IMR-90 (cell line): ENCODE measurements around the gene OGFOD3. TPM values are rescaled to one million over a fixed set of nuclear protein-coding genes. Genes with fewer than 3 reads are reported as not detected.

Source experiments
- ATAC-seq: fragments of 200-7000 bp; cut with Tn5 transposase; 2 replicates; pipeline ENCODE4 v1.9.1; 2020; ENCODE audit warnings: low read depth, mild to moderate bottlenecking, moderate library complexity
- BruUV-seq: library from RNA; stranded (reverse); fragments of 400-500 nt; replicated peaks from 2 replicates; lab custom pipeline; 2021; lab: Mats Ljungman, UMichigan
- CTCF ChIA-PET: fragments of 300-600 bp; formaldehyde crosslinking; extraction: SDS; loops from one replicate; lab custom pipeline; 2021; ENCODE audit warnings: antibody characterized with exemption; lab: Yijun Ruan, JAX
- POLR2A ChIA-PET: fragments of 300-600 bp; sonication (Branson Sonifier 250); formaldehyde crosslinking; loops from one replicate; lab custom pipeline; 2022; ENCODE audit warnings: antibody characterized with exemption; ENCODE audit not compliant: unreplicated experiment; lab: Charles Lee
- DNase-seq: peaks from one replicate; pipeline ENCODE4 v3.0.0; 2013
- H2AFZ ChIP-seq: replicated peaks from 2 replicates; pipeline ENCODE3; 2013; ENCODE audit warnings: low read length, mild to moderate bottlenecking; ENCODE audit not compliant: poor library complexity
- H2AK5ac ChIP-seq: 2 replicates; pipeline ENCODE4 v1.6.1; 2013; ENCODE audit warnings: low read depth, low read length, inconsistent platforms
- H2AK9ac ChIP-seq: replicated peaks from 2 replicates; pipeline ENCODE3; 2013; ENCODE audit warnings: mild to moderate bottlenecking, low read depth, low read length, moderate library complexity; ENCODE audit not compliant: poor library complexity
- H2BK120ac ChIP-seq: 2 replicates; pipeline ENCODE4 v1.6.1; 2013; ENCODE audit warnings: low read depth, low read length, inconsistent platforms
- H2BK15ac ChIP-seq: 3 replicates; pipeline ENCODE4 v1.6.1; 2013; ENCODE audit warnings: low read depth, low read length, inconsistent platforms
- H2BK20ac ChIP-seq: 2 replicates; pipeline ENCODE4 v1.6.1; 2013; ENCODE audit warnings: low read depth, mild to moderate bottlenecking, inconsistent platforms, low read length, moderate library complexity
- H2BK5ac ChIP-seq: 2 replicates; pipeline ENCODE4 v1.6.1; 2013; ENCODE audit warnings: mild to moderate bottlenecking, low read depth, low read length, inconsistent platforms; ENCODE audit not compliant: poor library complexity, severe bottlenecking
- H3K14ac ChIP-seq: replicated peaks from 2 replicates; pipeline ENCODE4 v1.6.1; 2013; ENCODE audit warnings: low read depth, low read length, inconsistent platforms
- H3K18ac ChIP-seq: 2 replicates; pipeline ENCODE4 v1.6.1; 2013; ENCODE audit warnings: low read depth, low read length, control low read depth
- H3K23ac ChIP-seq: 2 replicates; pipeline ENCODE4 v1.6.1; 2013; ENCODE audit warnings: low read depth, low read length, inconsistent platforms
- H3K27ac ChIP-seq: 2 replicates; pipeline ENCODE4 v1.5.1; 2013; ENCODE audit warnings: mild to moderate bottlenecking, control low read depth, low read length; ENCODE audit not compliant: insufficient read depth
- H3K27me3 ChIP-seq: 2 replicates; pipeline ENCODE4 v1.6.1; 2013; ENCODE audit warnings: low read length; ENCODE audit not compliant: control insufficient read depth, insufficient read depth
- H3K36me3 ChIP-seq: 2 replicates; pipeline ENCODE4 v1.6.1; 2013; ENCODE audit warnings: low read length, mixed read lengths; ENCODE audit not compliant: control insufficient read depth, insufficient read depth
- H3K4ac ChIP-seq: 2 replicates; pipeline ENCODE4 v1.6.1; 2013; ENCODE audit warnings: low read depth, low read length, inconsistent platforms
- H3K4me1 ChIP-seq: 2 replicates; pipeline ENCODE4 v1.6.1; 2013; ENCODE audit warnings: low read length, mixed read lengths; ENCODE audit not compliant: control insufficient read depth, insufficient read depth
- H3K4me2 ChIP-seq: 2 replicates; pipeline ENCODE4 v1.6.1; 2013; ENCODE audit warnings: low read depth, mild to moderate bottlenecking, control low read depth, low read length, moderate library complexity
- H3K4me3 ChIP-seq: 2 replicates; pipeline ENCODE4 v1.5.1; 2013; ENCODE audit warnings: low read depth, mild to moderate bottlenecking, control low read depth, low read length, moderate library complexity; ENCODE audit not compliant: insufficient read depth
- H3K56ac ChIP-seq: 2 replicates; pipeline ENCODE4 v1.6.1; 2013; ENCODE audit warnings: low read length, inconsistent platforms; ENCODE audit not compliant: insufficient read depth; ENCODE audit errors: extremely low read depth
- H3K79me1 ChIP-seq, 2 experiments: 2 replicates each; pipeline ENCODE4 v1.6.1; 2013; ENCODE audit warnings: low read length in 2 of 2, inconsistent platforms in 1 of 2, low read depth in 1 of 2
- H3K9ac ChIP-seq: 2 replicates; pipeline ENCODE4 v1.6.1; 2013; ENCODE audit warnings: low read depth, low read length, control low read depth
- H3K9me1 ChIP-seq: 2 replicates; pipeline ENCODE4 v1.6.1; 2013; ENCODE audit warnings: low read length, inconsistent platforms; ENCODE audit not compliant: insufficient read depth
- H3K9me3 ChIP-seq: 2 replicates; pipeline ENCODE4 v1.6.1; 2013; ENCODE audit warnings: low read length; ENCODE audit not compliant: control insufficient read depth, insufficient read depth
- H4K20me1 ChIP-seq: 2 replicates; pipeline ENCODE4 v1.6.1; 2013; ENCODE audit warnings: low read length, inconsistent platforms; ENCODE audit not compliant: insufficient read depth
- H4K5ac ChIP-seq: 2 replicates; pipeline ENCODE4 v1.6.1; 2013; ENCODE audit warnings: mild to moderate bottlenecking, low read depth, low read length, control low read depth
- H4K8ac ChIP-seq, 2 experiments: 2 replicates each; pipeline ENCODE4 v1.6.1; 2013; ENCODE audit warnings: low read depth in 2 of 2, low read length in 2 of 2, control low read depth in 1 of 2, inconsistent platforms in 1 of 2
- H4K91ac ChIP-seq: 2 replicates; pipeline ENCODE4 v1.6.1; 2013; ENCODE audit warnings: low read depth, low read length, inconsistent platforms; ENCODE audit not compliant: insufficient read depth
- BHLHE40 ChIP-seq: fragments of 150-350 bp; IDR thresholded peaks from 2 replicates; pipeline ENCODE4 v1.6.1; 2016; ENCODE audit warnings: mild to moderate bottlenecking, low read depth, low read length
- CEBPB ChIP-seq: IDR thresholded peaks from 2 replicates; pipeline ENCODE4 v1.6.1; 2012; ENCODE audit warnings: low read depth, low read length, improper control_type of control experiment
- CHD1 ChIP-seq: IDR thresholded peaks from 2 replicates; pipeline ENCODE4 v1.6.1; 2012; ENCODE audit warnings: low read depth, low read length, improper control_type of control experiment
- FOS ChIP-seq: fragments of 150-350 bp; IDR thresholded peaks from 2 replicates; pipeline ENCODE4 v1.6.1; 2016; ENCODE audit warnings: low read depth, low read length
- MAFK ChIP-seq: IDR thresholded peaks from 2 replicates; pipeline ENCODE4 v1.6.1; 2012; ENCODE audit warnings: low read depth, low read length, improper control_type of control experiment
- MAZ ChIP-seq: IDR thresholded peaks from 2 replicates; pipeline ENCODE4 v1.6.1; 2012; ENCODE audit warnings: low read depth, mild to moderate bottlenecking, low read length, improper control_type of control experiment, moderate library complexity, borderline replicate concordance
- MXI1 ChIP-seq: IDR thresholded peaks from 2 replicates; pipeline ENCODE4 v1.6.1; 2012; ENCODE audit warnings: low read depth, mild to moderate bottlenecking, low read length, moderate library complexity, borderline replicate concordance
- NFE2L2 ChIP-seq: fragments of 150-350 bp; IDR thresholded peaks from 2 replicates; pipeline ENCODE4 v1.6.1; 2016; ENCODE audit warnings: low read depth, mild to moderate bottlenecking, low read length
- POLR2A ChIP-seq: IDR thresholded peaks from 2 replicates; pipeline ENCODE4 v1.6.1; 2012; ENCODE audit warnings: mild to moderate bottlenecking, low read depth, low read length
- RAD21 ChIP-seq: IDR thresholded peaks from 2 replicates; pipeline ENCODE4 v1.6.1; 2012; ENCODE audit warnings: low read length, improper control_type of control experiment
- RCOR1 ChIP-seq: IDR thresholded peaks from 2 replicates; pipeline ENCODE4 v1.6.1; 2012; ENCODE audit warnings: mild to moderate bottlenecking, low read length, improper control_type of control experiment; ENCODE audit not compliant: insufficient replicate concordance
- RFX5 ChIP-seq: IDR thresholded peaks from 2 replicates; pipeline ENCODE4 v1.8.0; 2012; ENCODE audit warnings: low read depth, mild to moderate bottlenecking, low read length, moderate library complexity
- WGBS, 2 experiments: methylation state at CpG; one replicate each; pipeline versions ENCODE4 v1.1.5 to v1.1.7; 2013; ENCODE audit warnings: missing lambda C conversion rate in 2 of 2; ENCODE audit not compliant: insufficient read length in 1 of 2; ENCODE audit errors: extremely low coverage in 2 of 2; 5-methylcytosine and 5-hydroxymethylcytosine counted together
- dilution Hi-C: fragments of 300-500 bp; cut with HindIII; formaldehyde crosslinking; loops from one replicate; pipeline ENCODE4 v1.14.3; 2018; ENCODE audit warnings: low sequenced_read_pairs; ENCODE audit not compliant: unreplicated experiment
- in situ Hi-C: fragments of 300-500 bp; cut with MboI; formaldehyde crosslinking; loops from 3 replicates; pipeline ENCODE4 v1.14.3; 2019; ENCODE audit warnings: low sequenced_read_pairs, inconsistent platforms, mixed read lengths
- intact Hi-C: fragments of 100-400 bp; cut with micrococcal nuclease; formaldehyde crosslinking; loops from 2 replicates; pipeline ENCODE4 v1.10.0; 2022
- polyA plus RNA-seq, 3 experiments: library from polyadenylated mRNA; depleted of rRNA; stranded (reverse); fragments of >200 nt; gene quantifications; 2 replicates each; pipeline ENCODE4 v1.2.3, GENCODE V29; 2012; ENCODE audit warnings: low replicate concordance in 1 of 3
- total RNA-seq: library from RNA; depleted of rRNA; stranded (reverse); fragments of >200 nt; gene quantifications from 2 replicates; pipeline ENCODE4 v1.2.3, GENCODE V29; 2012
- TF ChIP-seq, protein P1 (sequence below): fragments of 150-350 bp; IDR thresholded peaks from 2 replicates; pipeline ENCODE4 v1.6.1; 2016; ENCODE audit warnings: low read depth, mild to moderate bottlenecking, low read length, moderate library complexity, borderline replicate concordance
- TF ChIP-seq, protein P2 (sequence below): fragments of 150-350 bp; IDR thresholded peaks from 2 replicates; pipeline ENCODE4 v1.6.1; 2017; ENCODE audit warnings: mild to moderate bottlenecking, antibody characterized with exemption, low read length, low read depth
- TF ChIP-seq, protein P3 (sequence below): conservative IDR thresholded peaks from 2 replicates; pipeline ENCODE4 v1.5.1; 2012; ENCODE audit warnings: mild to moderate bottlenecking, low read depth, low read length, improper control_type of control experiment

The OGFOD3 gene
- total and polyA plus RNA-seq, 2 of the 4 experiments (the other 2 are of a cell fraction): 25.3 to 33.4 TPM

DNA sequence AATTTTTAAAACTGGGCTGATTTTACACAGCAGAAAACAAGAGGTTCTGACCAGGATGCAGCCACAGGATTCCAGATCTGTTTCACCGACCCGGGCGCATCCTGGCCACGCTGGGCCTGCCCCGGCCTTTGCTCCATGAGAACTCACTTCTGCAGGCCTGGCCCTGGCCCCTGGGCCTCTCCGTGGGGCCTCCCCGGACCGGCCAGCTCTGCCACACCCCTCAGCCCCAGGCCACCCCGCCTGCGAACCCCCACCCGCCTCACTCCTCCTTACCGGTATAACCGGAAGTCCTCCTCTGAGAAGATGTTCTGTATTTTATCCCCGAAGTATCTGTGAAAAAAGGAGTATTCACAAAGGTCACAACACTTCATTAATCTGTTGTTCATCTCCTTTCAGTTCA lies 13.3 kb downstream of the OGFOD3 start:
- Histone ChIP-seq H2BK15ac (no peak overlapping the region), H3K4me3 (no peak overlapping the region), H2BK120ac (no peak overlapping the region), H3K9ac (no peak overlapping the region), H3K9me3 (no peaks in the 10 kb centered on the region), H3K9me1 (no peaks in the 10 kb centered on the region), H2BK5ac (no peak overlapping the region), H4K8ac (no peak overlapping the region), H3K4me2 (no peak overlapping the region), H2AK5ac (no peak overlapping the region), H3K56ac (no peak overlapping the region), H2AK9ac (no peak overlapping the region), H3K79me1 (no peaks in the 10 kb centered on the region; a peak in 1 of 4 replicates), H3K27me3 (no peaks in the 10 kb centered on the region), H3K27ac (no peak overlapping the region), H3K36me3 (peaks cover 6% of the 10 kb centered on the region; the same call in 1 of the 2 replicates), H2AFZ (no peak overlapping the region), H3K14ac (no peak overlapping the region), H4K20me1 (no peaks in the 10 kb centered on the region; the same call in 1 of the 2 replicates), H4K91ac (no peak overlapping the region), H4K5ac (no peak overlapping the region), H3K4me1 (no peaks in the 10 kb centered on the region), H3K4ac (no peak overlapping the region), H2BK20ac (no peak overlapping the region), H3K23ac (no peak overlapping the region), H3K18ac (no peak overlapping the region)
- ChIA-PET CTCF (no interaction called here), POLR2A (no interaction called here)
- BruUV-seq: no TSS peak
- TF ChIP-seq POLR2A: no peak
- TF ChIP-seq MAFK: no peak
- TF ChIP-seq, protein P1, sequence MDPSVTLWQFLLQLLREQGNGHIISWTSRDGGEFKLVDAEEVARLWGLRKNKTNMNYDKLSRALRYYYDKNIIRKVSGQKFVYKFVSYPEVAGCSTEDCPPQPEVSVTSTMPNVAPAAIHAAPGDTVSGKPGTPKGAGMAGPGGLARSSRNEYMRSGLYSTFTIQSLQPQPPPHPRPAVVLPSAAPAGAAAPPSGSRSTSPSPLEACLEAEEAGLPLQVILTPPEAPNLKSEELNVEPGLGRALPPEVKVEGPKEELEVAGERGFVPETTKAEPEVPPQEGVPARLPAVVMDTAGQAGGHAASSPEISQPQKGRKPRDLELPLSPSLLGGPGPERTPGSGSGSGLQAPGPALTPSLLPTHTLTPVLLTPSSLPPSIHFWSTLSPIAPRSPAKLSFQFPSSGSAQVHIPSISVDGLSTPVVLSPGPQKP: no peak
- TF ChIP-seq, protein P2, sequence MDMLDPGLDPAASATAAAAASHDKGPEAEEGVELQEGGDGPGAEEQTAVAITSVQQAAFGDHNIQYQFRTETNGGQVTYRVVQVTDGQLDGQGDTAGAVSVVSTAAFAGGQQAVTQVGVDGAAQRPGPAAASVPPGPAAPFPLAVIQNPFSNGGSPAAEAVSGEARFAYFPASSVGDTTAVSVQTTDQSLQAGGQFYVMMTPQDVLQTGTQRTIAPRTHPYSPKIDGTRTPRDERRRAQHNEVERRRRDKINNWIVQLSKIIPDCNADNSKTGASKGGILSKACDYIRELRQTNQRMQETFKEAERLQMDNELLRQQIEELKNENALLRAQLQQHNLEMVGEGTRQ: no peak
- TF ChIP-seq MAZ: no peak
- no peak for TF ChIP-seq RCOR1
- no peak for TF ChIP-seq CHD1
- TF ChIP-seq RFX5: no peak
- no peak for TF ChIP-seq NFE2L2
- TF ChIP-seq CEBPB: no peak
- TF ChIP-seq BHLHE40: no peak
- TF ChIP-seq, protein P3, sequence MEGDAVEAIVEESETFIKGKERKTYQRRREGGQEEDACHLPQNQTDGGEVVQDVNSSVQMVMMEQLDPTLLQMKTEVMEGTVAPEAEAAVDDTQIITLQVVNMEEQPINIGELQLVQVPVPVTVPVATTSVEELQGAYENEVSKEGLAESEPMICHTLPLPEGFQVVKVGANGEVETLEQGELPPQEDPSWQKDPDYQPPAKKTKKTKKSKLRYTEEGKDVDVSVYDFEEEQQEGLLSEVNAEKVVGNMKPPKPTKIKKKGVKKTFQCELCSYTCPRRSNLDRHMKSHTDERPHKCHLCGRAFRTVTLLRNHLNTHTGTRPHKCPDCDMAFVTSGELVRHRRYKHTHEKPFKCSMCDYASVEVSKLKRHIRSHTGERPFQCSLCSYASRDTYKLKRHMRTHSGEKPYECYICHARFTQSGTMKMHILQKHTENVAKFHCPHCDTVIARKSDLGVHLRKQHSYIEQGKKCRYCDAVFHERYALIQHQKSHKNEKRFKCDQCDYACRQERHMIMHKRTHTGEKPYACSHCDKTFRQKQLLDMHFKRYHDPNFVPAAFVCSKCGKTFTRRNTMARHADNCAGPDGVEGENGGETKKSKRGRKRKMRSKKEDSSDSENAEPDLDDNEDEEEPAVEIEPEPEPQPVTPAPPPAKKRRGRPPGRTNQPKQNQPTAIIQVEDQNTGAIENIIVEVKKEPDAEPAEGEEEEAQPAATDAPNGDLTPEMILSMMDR: no peak
- no peak for TF ChIP-seq FOS
- TF ChIP-seq MXI1: no peak
- no peak for TF ChIP-seq RAD21
- no peak for DNase-seq
- WGBS, 2 experiments: 93% methylated on average over 5 of the region's 14 CpGs; no CpG with 5 or more reads in 1 of the 2 experiments
- in situ Hi-C loops (loop anchor here (5.0 kb wide), 1 partner anchor 53 kb away; no protein-coding TSS in a partner anchor), dilution Hi-C loops (no loop called here), intact Hi-C loops (no loop called here)
- ATAC-seq: no peak
